Gastrocnemius medialis (tissue), 4 donors: ENCODE data around the gene DAB2IP.

Experiments used
- POLR2A ChIP-seq, 2 donors: fragments of 450-650 bp; IDR thresholded peaks; one replicate each; pipeline ENCODE4 v1.6.1; 2017; ENCODE audit warnings: antibody characterized with exemption in 2 of 2, mild to moderate bottlenecking in 2 of 2, moderate library complexity in 2 of 2
- TF ChIP-seq, protein P1 (sequence below), 5 experiments: fragments of 450-650 bp in 3 of 5; fragments of 200-600 bp in 2 of 5; sonication (generic) in 2 of 5; IDR thresholded peaks in 4 of 5; conservative IDR thresholded peaks in 1 of 5; 1 replicate in 4 of 5; 2 replicates in 1 of 5; pipeline ENCODE4 v1.5.1; 2016 to 2019; ENCODE audit warnings: antibody characterized with exemption in 5 of 5, mild to moderate bottlenecking in 3 of 5, moderate library complexity in 3 of 5

GRCh38 chr9:121636341-121636865 lies 15.0 kb upstream of the DAB2IP start:
- TF ChIP-seq POLR2A (IDR thresholded peaks at IDR 0.05) = no peak
- TF ChIP-seq, protein P1, sequence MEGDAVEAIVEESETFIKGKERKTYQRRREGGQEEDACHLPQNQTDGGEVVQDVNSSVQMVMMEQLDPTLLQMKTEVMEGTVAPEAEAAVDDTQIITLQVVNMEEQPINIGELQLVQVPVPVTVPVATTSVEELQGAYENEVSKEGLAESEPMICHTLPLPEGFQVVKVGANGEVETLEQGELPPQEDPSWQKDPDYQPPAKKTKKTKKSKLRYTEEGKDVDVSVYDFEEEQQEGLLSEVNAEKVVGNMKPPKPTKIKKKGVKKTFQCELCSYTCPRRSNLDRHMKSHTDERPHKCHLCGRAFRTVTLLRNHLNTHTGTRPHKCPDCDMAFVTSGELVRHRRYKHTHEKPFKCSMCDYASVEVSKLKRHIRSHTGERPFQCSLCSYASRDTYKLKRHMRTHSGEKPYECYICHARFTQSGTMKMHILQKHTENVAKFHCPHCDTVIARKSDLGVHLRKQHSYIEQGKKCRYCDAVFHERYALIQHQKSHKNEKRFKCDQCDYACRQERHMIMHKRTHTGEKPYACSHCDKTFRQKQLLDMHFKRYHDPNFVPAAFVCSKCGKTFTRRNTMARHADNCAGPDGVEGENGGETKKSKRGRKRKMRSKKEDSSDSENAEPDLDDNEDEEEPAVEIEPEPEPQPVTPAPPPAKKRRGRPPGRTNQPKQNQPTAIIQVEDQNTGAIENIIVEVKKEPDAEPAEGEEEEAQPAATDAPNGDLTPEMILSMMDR (IDR thresholded peaks at IDR 0.05 in 4 of 5, conservative IDR thresholded peaks at IDR 0.05 in 1 of 5) = no peak
